Panc1 (cell line): ENCODE results near the gene IER3IP1. TPM values are rescaled to one million over a fixed set of nuclear protein-coding genes. Genes with fewer than 3 reads are reported as not detected.
"Not testable (repeated sequence)": the region's sequence is repeated elsewhere in the genome, so short reads cannot be mapped to it uniquely, and the experiment has no call there.

Experiments used
- ATAC-seq: fragments of 200-7000 bp; cut with Tn5 transposase; 2 replicates; pipeline ENCODE4 v1.9.1; 2020; ENCODE audit warnings: mild to moderate bottlenecking, moderate library complexity
- BruUV-seq: library from RNA; stranded (reverse); fragments of 400-500 nt; replicated peaks from 2 replicates; lab custom pipeline; 2021; lab: Mats Ljungman, UMichigan
- CTCF ChIA-PET: fragments of 300-600 bp; sonication (Branson Sonifier 250); formaldehyde crosslinking; loops from one replicate; lab custom pipeline; 2022; ENCODE audit warnings: antibody characterized with exemption; lab: Charles Lee
- POLR2A ChIA-PET: fragments of 300-600 bp; sonication (Branson Sonifier 250); formaldehyde crosslinking; loops from one replicate; lab custom pipeline; 2022; ENCODE audit warnings: antibody characterized with exemption; lab: Charles Lee
- DNase-seq: peaks from one replicate; pipeline ENCODE4 v3.0.0-alpha.2; 2010; ENCODE audit warnings: low read depth, low spot score
- H3K27ac ChIP-seq: 2 replicates; pipeline ENCODE4 v1.5.1; 2011; ENCODE audit warnings: mild to moderate bottlenecking, low read length, inconsistent platforms
- H3K27me3 ChIP-seq: fragments of 200-500 bp; sonication (Bioruptor generic); 2 replicates; pipeline ENCODE4 v1.6.0; 2014; ENCODE audit warnings: low read length, inconsistent platforms; ENCODE audit not compliant: control insufficient read depth, insufficient read depth
- H3K36me3 ChIP-seq: fragments of 200-500 bp; sonication (Bioruptor generic); 2 replicates; pipeline ENCODE4 v1.5.1; 2014; ENCODE audit warnings: inconsistent platforms, mild to moderate bottlenecking, low read length, moderate library complexity; ENCODE audit not compliant: control insufficient read depth, insufficient read depth
- H3K4me1 ChIP-seq: 2 replicates; pipeline ENCODE4 v1.5.1; 2011; ENCODE audit warnings: inconsistent platforms, mild to moderate bottlenecking, low read length, moderate library complexity; ENCODE audit not compliant: control insufficient read depth, insufficient read depth
- H3K4me3 ChIP-seq, 2 experiments: 2 replicates each; pipeline ENCODE4 v1.5.1; 2011 to 2012; ENCODE audit warnings: low read depth in 2 of 2, low read length in 2 of 2, mild to moderate bottlenecking in 2 of 2, inconsistent platforms in 1 of 2, moderate library complexity in 1 of 2
- H3K9me3 ChIP-seq: fragments of 200-500 bp; sonication (Bioruptor generic); 2 replicates; pipeline ENCODE4 v1.5.1; 2014; ENCODE audit warnings: low read depth, mild to moderate bottlenecking, inconsistent platforms, low read length, moderate library complexity; ENCODE audit not compliant: control insufficient read depth, insufficient read depth
- CTCF ChIP-seq: fragments of 450-650 bp; IDR thresholded peaks from 2 replicates; pipeline ENCODE4 v1.5.1; 2017; ENCODE audit warnings: mild to moderate bottlenecking
- POLR2AphosphoS5 ChIP-seq: IDR thresholded peaks from 2 replicates; pipeline ENCODE4 v1.6.1; 2012; ENCODE audit warnings: mild to moderate bottlenecking, low read depth, low read length, moderate library complexity
- REST ChIP-seq, 2 experiments: IDR thresholded peaks; 2 replicates each; pipeline ENCODE4 v1.6.1; 2011 to 2012; ENCODE audit warnings: low read depth in 2 of 2, control low read depth in 1 of 2, low read length in 1 of 2, mild to moderate bottlenecking in 1 of 2, moderate library complexity in 1 of 2; ENCODE audit not compliant: insufficient read depth in 1 of 2
- SIN3A ChIP-seq: IDR thresholded peaks from 2 replicates; pipeline ENCODE4 v1.6.1; 2012; ENCODE audit warnings: low read depth, mild to moderate bottlenecking, low read length, moderate library complexity, borderline replicate concordance; ENCODE audit not compliant: insufficient read depth
- TCF7L2 ChIP-seq: IDR thresholded peaks from 2 replicates; pipeline ENCODE4 v1.6.1; 2011; ENCODE audit warnings: mild to moderate bottlenecking, low read depth, low read length, inconsistent platforms
- in situ Hi-C: cut with HindIII; loops from 2 replicates; pipeline ENCODE4 v1.10.0; 2016; ENCODE audit warnings: low sequenced_read_pairs, low pct_unique_long_range_greater_than_20kb
- intact Hi-C: fragments of 100-400 bp; cut with micrococcal nuclease; formaldehyde crosslinking; loops from one replicate; pipeline ENCODE4 v1.10.0; 2022; ENCODE audit not compliant: unreplicated experiment
- total RNA-seq: library from RNA; stranded (reverse); gene quantifications from one replicate; pipeline ENCODE4 v1.2.1, GENCODE V29; 2021; ENCODE audit not compliant: unreplicated experiment

The IER3IP1 gene
- total RNA-seq, 1 experiment from 2014 or later = 8.5 TPM

- no peak overlapping the region for H3K27ac ChIP-seq
- no peaks in the 10 kb centered on the region for H3K9me3 ChIP-seq
- no peak for ATAC-seq
- H3K36me3 ChIP-seq = no peaks in the 10 kb centered on the region
- BruUV-seq = no TSS peak
- ChIA-PET POLR2A (no interaction called here), CTCF (no interaction called here)
- no peak for TF ChIP-seq CTCF
- TF ChIP-seq TCF7L2 = no peak
- no peak for TF ChIP-seq SIN3A
- TF ChIP-seq POLR2AphosphoS5 = no peak
- TF ChIP-seq REST (IDR thresholded peaks at IDR 0.05; ENCODE audit: insufficient read depth in 1 of 2, low read depth in 2 of 2, low read length in 1 of 2) = no peak
- no peak overlapping the region for H3K4me3 ChIP-seq
- no peak for DNase-seq
- no peaks in the 10 kb centered on the region for H3K27me3 ChIP-seq
- in situ Hi-C loops (no loop called here), intact Hi-C loops (no loop called here)
- no peaks in the 10 kb centered on the region for H3K4me1 ChIP-seq
These were observed 12.9 kb downstream of the IER3IP1 start for GRCh38 chr18:47163241-47163640.

- CTCF ChIA-PET = no interaction called here
- intact Hi-C loops (no loop called here), in situ Hi-C loops (no loop called here)
- H3K27ac ChIP-seq = no peak overlapping the region
- H3K9me3 ChIP-seq = no peaks in the 10 kb centered on the region
- DNase-seq = no peak
- TF ChIP-seq SIN3A (no peak), CTCF (no peak), TCF7L2 (no peak)
- no TSS peak for BruUV-seq
- H3K4me1 ChIP-seq = no peaks in the 10 kb centered on the region
- no peaks in the 10 kb centered on the region for H3K36me3 ChIP-seq
- H3K27me3 ChIP-seq = no peaks in the 10 kb centered on the region
- no peak overlapping the region for H3K4me3 ChIP-seq
- ATAC-seq = no peak
- POLR2A ChIA-PET = no interaction called here
These were observed 15.9 kb downstream of the IER3IP1 start for GRCh38 chr18:47160256-47160655.

GRCh38 chr18:47158404-47158803, 17.8 kb downstream of the IER3IP1 start:
- H3K27me3 ChIP-seq, H3K4me1 ChIP-seq, H3K27ac ChIP-seq, in situ Hi-C loops, ATAC-seq, H3K4me3 ChIP-seq, H3K36me3 ChIP-seq, BruUV-seq, CTCF ChIA-PET, DNase-seq, intact Hi-C loops, H3K9me3 ChIP-seq: not testable (repeated sequence)
- POLR2A ChIA-PET = interaction anchor here (0.6 kb wide), 1 partner anchor 91 kb away, joined by 3 read pairs; no protein-coding TSS in a partner anchor
